ENCODE results near the gene DENND5A. TPM values are rescaled to one million over a fixed set of nuclear protein-coding genes. Genes with fewer than 3 reads are reported as not detected.
"Not testable (repeated sequence)": the region's sequence is repeated elsewhere in the genome, so short reads cannot be mapped to it uniquely, and the experiment has no call there.

Gene DENND5A
- total and polyA plus RNA-seq, 2 donors (not counting 1 experiment from before 2014, with no cell fraction given) = 41.3 to 66.5 TPM

- no peak overlapping the region for H3K4me2 ChIP-seq (replicated peaks; ENCODE audit: low read depth, low read length, poor library complexity, severe bottlenecking)
- intact Hi-C loops (cut with micrococcal nuclease) = no loop called here
- Mint-ChIP-seq H3K4me1 (no peaks in the 10 kb centered on the region), H3K4me3 (no peak overlapping the region), H3K27me3 (no peaks in the 10 kb centered on the region), H3K9me3 (ENCODE audit: insufficient read depth) (no peaks in the 10 kb centered on the region), H3K27ac (no peak overlapping the region)
- no peaks in the 10 kb centered on the region for H4K20me1 ChIP-seq (ENCODE audit: control insufficient read depth, insufficient read depth, low read length, poor library complexity, severe bottlenecking)
- H3K36me3 ChIP-seq (replicated peaks in 1 of 2; ENCODE audit: control extremely low read depth in 1 of 2, control insufficient read depth in 1 of 2, extremely low read depth in 1 of 2, insufficient read depth in 2 of 2, low read length in 1 of 2) = peaks cover 2 to 3% of the 10 kb centered on the region in 2 experiments
- TF ChIP-seq EZH2 (IDR thresholded peaks at IDR 0.05; ENCODE audit: borderline replicate concordance, insufficient read depth, low read depth, low read length, poor library complexity, severe bottlenecking) = no peak
- TF ChIP-seq CTCF (IDR thresholded peaks at IDR 0.05) = no peak
- H3K4me1 ChIP-seq (ENCODE audit: control insufficient read depth in 2 of 2, insufficient read depth in 2 of 2, low read length in 2 of 2) = no peaks in the 10 kb centered on the region
- no peak overlapping the region for H2AFZ ChIP-seq (ENCODE audit: insufficient read depth, low read depth, low read length, poor library complexity, severe bottlenecking)
- no peak overlapping the region for H3K27ac ChIP-seq (ENCODE audit: low read length in 2 of 2)
- POLR2A ChIA-PET = interaction anchor here (0.5 kb wide), 1 partner anchor 1070 kb away, joined by 3 read pairs; no protein-coding TSS in a partner anchor
- CTCF ChIA-PET = no interaction called here
- ATAC-seq (ENCODE audit: low read depth) (no peak), DNase-seq (no peak)
- 100% methylated on average over 3 of the region's 3 CpGs for WGBS (ENCODE audit: insufficient coverage)
- no peaks in the 10 kb centered on the region for H3K27me3 ChIP-seq (replicated peaks in 1 of 4; ENCODE audit: control extremely low read depth in 1 of 4, control insufficient read depth in 3 of 4, insufficient read depth in 4 of 4, low read length in 3 of 4)
- H3K9me3 ChIP-seq (ENCODE audit: control extremely low read depth in 1 of 3, control insufficient read depth in 2 of 3, insufficient read depth in 1 of 3, low read length in 2 of 3) = peaks cover 0 to 3% (median 0%) of the 10 kb centered on the region in 3 donors
- no peaks in the 10 kb centered on the region for H3K79me2 ChIP-seq (ENCODE audit: control insufficient read depth, insufficient read depth, low read length)
- H3K4me3 ChIP-seq (ENCODE audit: control extremely low read depth in 1 of 5, extremely low read depth in 1 of 5, insufficient read depth in 1 of 5, low read depth in 2 of 5, low read length in 4 of 5) = no peak overlapping the region
- no peak overlapping the region for H3K9ac ChIP-seq (ENCODE audit: low read length)
These were observed 71.8 kb downstream of the DENND5A start for GRCh38 chr11:9193316-9193715.

DNA sequence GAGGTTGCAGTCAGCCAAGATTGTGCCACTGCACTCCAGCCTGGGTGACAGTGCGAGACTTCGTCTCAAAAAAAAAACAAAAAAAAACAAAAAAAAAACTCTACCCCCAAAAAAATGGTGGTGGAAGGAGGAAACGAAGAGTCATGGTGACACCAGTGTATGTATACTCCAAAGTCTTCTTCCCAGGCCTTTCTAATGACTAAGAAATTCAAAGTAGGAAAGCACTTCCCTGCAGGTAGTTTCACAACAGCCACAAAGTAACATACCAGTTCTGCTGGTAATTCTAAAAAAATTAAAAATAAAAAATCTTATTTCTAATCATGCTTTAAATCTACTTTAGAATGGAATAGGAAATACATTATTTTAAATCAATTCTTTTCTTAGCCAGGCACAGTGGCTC lies 72.6 kb downstream of the DENND5A start:
- H3K9ac ChIP-seq (ENCODE audit: low read length) = no peak overlapping the region
- H3K27ac ChIP-seq (ENCODE audit: low read length in 2 of 2) = no peak overlapping the region
- H3K36me3 ChIP-seq (replicated peaks in 1 of 2; ENCODE audit: control extremely low read depth in 1 of 2, control insufficient read depth in 1 of 2, extremely low read depth in 1 of 2, insufficient read depth in 2 of 2, low read length in 1 of 2) = peaks cover 2 to 3% of the 10 kb centered on the region in 2 experiments
- Mint-ChIP-seq H3K27me3 (no peaks in the 10 kb centered on the region), H3K9me3 (ENCODE audit: insufficient read depth) (no peaks in the 10 kb centered on the region), H3K27ac (no peak overlapping the region), H3K4me1 (no peaks in the 10 kb centered on the region), H3K4me3 (no peak overlapping the region)
- H3K9me3 ChIP-seq (ENCODE audit: control extremely low read depth in 1 of 3, control insufficient read depth in 2 of 3, insufficient read depth in 1 of 3, low read length in 2 of 3) = peaks cover 0 to 3% (median 0%) of the 10 kb centered on the region in 3 donors
- DNase-seq (no peak), ATAC-seq (ENCODE audit: low read depth) (no peak)
- no peaks in the 10 kb centered on the region for H4K20me1 ChIP-seq (ENCODE audit: control insufficient read depth, insufficient read depth, low read length, poor library complexity, severe bottlenecking)
- ChIA-PET POLR2A (no interaction called here), CTCF (interaction anchor here (1.0 kb wide), 1 partner anchor 307 kb away, joined by 3 read pairs; no protein-coding TSS in a partner anchor)
- no peak overlapping the region for H3K4me3 ChIP-seq (ENCODE audit: control extremely low read depth in 1 of 5, extremely low read depth in 1 of 5, insufficient read depth in 1 of 5, low read depth in 2 of 5, low read length in 4 of 5)
- H3K4me1 ChIP-seq (ENCODE audit: control insufficient read depth in 2 of 2, insufficient read depth in 2 of 2, low read length in 2 of 2) = no peaks in the 10 kb centered on the region
- TF ChIP-seq CTCF (IDR thresholded peaks at IDR 0.05) (no peak), EZH2 (IDR thresholded peaks at IDR 0.05; ENCODE audit: borderline replicate concordance, insufficient read depth, low read depth, low read length, poor library complexity, severe bottlenecking) (no peak)
- H3K4me2 ChIP-seq (replicated peaks; ENCODE audit: low read depth, low read length, poor library complexity, severe bottlenecking) = no peak overlapping the region
- no peak overlapping the region for H2AFZ ChIP-seq (ENCODE audit: insufficient read depth, low read depth, low read length, poor library complexity, severe bottlenecking)
- H3K27me3 ChIP-seq (replicated peaks in 1 of 4; ENCODE audit: control extremely low read depth in 1 of 4, control insufficient read depth in 3 of 4, insufficient read depth in 4 of 4, low read length in 3 of 4) = no peaks in the 10 kb centered on the region
- WGBS (ENCODE audit: insufficient coverage) = no CpG with 5 or more reads among the region's 3 CpGs
- intact Hi-C loops (cut with micrococcal nuclease) = no loop called here
- H3K79me2 ChIP-seq (ENCODE audit: control insufficient read depth, insufficient read depth, low read length) = no peaks in the 10 kb centered on the region

DNA sequence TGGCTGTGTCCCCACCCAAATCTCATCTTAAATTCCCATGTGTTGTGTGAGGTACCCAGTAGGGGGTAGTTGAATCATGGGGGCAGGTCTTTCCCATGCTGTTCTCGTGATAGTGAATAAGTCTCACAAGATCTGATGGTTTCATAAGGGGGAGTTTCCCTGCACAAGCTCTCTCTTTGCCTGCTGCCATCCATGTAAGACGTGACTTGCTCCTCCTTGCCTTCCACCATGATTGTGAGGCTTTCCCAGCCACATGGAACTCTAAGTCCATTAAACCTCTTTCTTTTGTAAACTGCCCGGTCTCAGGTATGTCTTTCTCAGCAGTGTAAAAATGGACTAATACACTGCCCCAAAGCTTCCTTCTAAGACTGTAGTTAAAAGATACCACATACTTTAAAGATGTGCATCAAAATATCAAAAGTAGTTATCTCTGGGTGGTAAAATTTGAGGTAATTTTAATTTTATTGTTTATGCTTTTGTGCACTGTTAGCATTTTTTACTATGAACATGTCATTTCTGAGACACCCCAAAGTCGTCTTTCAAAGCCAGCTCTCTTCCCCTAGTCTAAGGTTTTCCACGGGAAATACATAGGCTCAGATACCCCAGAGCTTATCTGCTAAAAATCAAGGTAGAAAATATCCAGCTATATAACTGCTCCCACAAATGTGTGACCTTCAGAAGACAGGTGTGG lies 74.7 kb downstream of the DENND5A start:
- ATAC-seq (ENCODE audit: low read depth); H3K27ac Mint-ChIP-seq; intact Hi-C loops (cut with micrococcal nuclease); H3K27ac ChIP-seq (ENCODE audit: low read length in 2 of 2); H2AFZ ChIP-seq (ENCODE audit: insufficient read depth, low read depth, low read length, poor library complexity, severe bottlenecking); H3K4me1 ChIP-seq (ENCODE audit: control insufficient read depth in 2 of 2, insufficient read depth in 2 of 2, low read length in 2 of 2); H3K4me1 Mint-ChIP-seq; H3K4me2 ChIP-seq (replicated peaks; ENCODE audit: low read depth, low read length, poor library complexity, severe bottlenecking); H3K4me3 ChIP-seq (ENCODE audit: control extremely low read depth in 1 of 5, extremely low read depth in 1 of 5, insufficient read depth in 1 of 5, low read depth in 2 of 5, low read length in 4 of 5); H3K9ac ChIP-seq (ENCODE audit: low read length); CTCF ChIA-PET; H3K36me3 ChIP-seq (replicated peaks in 1 of 2; ENCODE audit: control extremely low read depth in 1 of 2, control insufficient read depth in 1 of 2, extremely low read depth in 1 of 2, insufficient read depth in 2 of 2, low read length in 1 of 2); H4K20me1 ChIP-seq (ENCODE audit: control insufficient read depth, insufficient read depth, low read length, poor library complexity, severe bottlenecking); H3K4me3 Mint-ChIP-seq; H3K27me3 ChIP-seq (replicated peaks in 1 of 4; ENCODE audit: control extremely low read depth in 1 of 4, control insufficient read depth in 3 of 4, insufficient read depth in 4 of 4, low read length in 3 of 4); DNase-seq; H3K27me3 Mint-ChIP-seq; H3K9me3 Mint-ChIP-seq (ENCODE audit: insufficient read depth); H3K9me3 ChIP-seq (ENCODE audit: control extremely low read depth in 1 of 3, control insufficient read depth in 2 of 3, insufficient read depth in 1 of 3, low read length in 2 of 3); H3K79me2 ChIP-seq (ENCODE audit: control insufficient read depth, insufficient read depth, low read length): not testable (repeated sequence)
- POLR2A ChIA-PET = interaction anchor here (0.6 kb wide), 1 partner anchor 10 kb away, joined by 3 read pairs; no protein-coding TSS in a partner anchor
- WGBS (ENCODE audit: insufficient coverage) = 83% methylated on average over 1 of the region's 5 CpGs
